HL-60 (cell line): ENCODE data around the gene CEP78.

Experiments
- GABPA ChIP-seq: IDR thresholded peaks from 2 replicates; pipeline ENCODE4 v1.6.1; 2012; ENCODE audit warnings: low read depth
- SPI1 ChIP-seq: IDR thresholded peaks from 2 replicates; pipeline ENCODE4 v1.6.1; 2012; ENCODE audit warnings: low read depth, mild to moderate bottlenecking, borderline replicate concordance
- TF ChIP-seq, protein P1 (sequence below): IDR thresholded peaks from one replicate; pipeline ENCODE4 v1.5.1; 2011; ENCODE audit warnings: low read length, control low read depth, inconsistent platforms; ENCODE audit not compliant: insufficient read depth

- TF ChIP-seq, protein P1, sequence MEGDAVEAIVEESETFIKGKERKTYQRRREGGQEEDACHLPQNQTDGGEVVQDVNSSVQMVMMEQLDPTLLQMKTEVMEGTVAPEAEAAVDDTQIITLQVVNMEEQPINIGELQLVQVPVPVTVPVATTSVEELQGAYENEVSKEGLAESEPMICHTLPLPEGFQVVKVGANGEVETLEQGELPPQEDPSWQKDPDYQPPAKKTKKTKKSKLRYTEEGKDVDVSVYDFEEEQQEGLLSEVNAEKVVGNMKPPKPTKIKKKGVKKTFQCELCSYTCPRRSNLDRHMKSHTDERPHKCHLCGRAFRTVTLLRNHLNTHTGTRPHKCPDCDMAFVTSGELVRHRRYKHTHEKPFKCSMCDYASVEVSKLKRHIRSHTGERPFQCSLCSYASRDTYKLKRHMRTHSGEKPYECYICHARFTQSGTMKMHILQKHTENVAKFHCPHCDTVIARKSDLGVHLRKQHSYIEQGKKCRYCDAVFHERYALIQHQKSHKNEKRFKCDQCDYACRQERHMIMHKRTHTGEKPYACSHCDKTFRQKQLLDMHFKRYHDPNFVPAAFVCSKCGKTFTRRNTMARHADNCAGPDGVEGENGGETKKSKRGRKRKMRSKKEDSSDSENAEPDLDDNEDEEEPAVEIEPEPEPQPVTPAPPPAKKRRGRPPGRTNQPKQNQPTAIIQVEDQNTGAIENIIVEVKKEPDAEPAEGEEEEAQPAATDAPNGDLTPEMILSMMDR = no peak
- TF ChIP-seq GABPA = no peak
- no peak for TF ChIP-seq SPI1
Measured at GRCh38 chr9:78235762-78236550, at the start of gene CEP78.
